CD4-positive, alpha-beta T cell (primary cell): ENCODE measurements around the gene PTMS. TPM values are rescaled to one million over a fixed set of nuclear protein-coding genes. Genes with fewer than 3 reads are reported as not detected.
A peak's percentile ranks its signal among the peaks of the same experiment; 100 is the strongest.

Source experiments
- ATAC-seq: fragments of 200-7000 bp; cut with Tn5 transposase; one replicate; pipeline ENCODE4 v1.10.0; 2022; ENCODE audit warnings: mild to moderate bottlenecking; ENCODE audit not compliant: poor library complexity
- CTCF ChIA-PET: fragments of 350-600 bp; sonication (Branson Sonifier 250); formaldehyde crosslinking; loops from one replicate; lab custom pipeline; 2021; ENCODE audit warnings: antibody characterized with exemption, inconsistent platforms; lab: Charles Lee
- POLR2A ChIA-PET: fragments of 350-600 bp; sonication (Branson Sonifier 250); formaldehyde crosslinking; loops from one replicate; lab custom pipeline; 2021; ENCODE audit warnings: antibody characterized with exemption, inconsistent platforms; lab: Charles Lee
- DNase-seq, 14 experiments: peaks; one replicate each; pipeline ENCODE4 v3.0.0-alpha.2; 2013 to 2020; ENCODE audit warnings: mixed read lengths in 2 of 14
- H3K27ac ChIP-seq, 2 donors: one replicate each; pipeline versions ENCODE4 v1.5.1 to v1.7.0; 2013; ENCODE audit warnings: low read length in 2 of 2, low read depth in 1 of 2, mild to moderate bottlenecking in 1 of 2
- H3K27me3 ChIP-seq, 2 experiments: 1 replicate in 1 of 2; 2 replicates in 1 of 2; pipeline versions ENCODE4 v1.6.1 to v1.7.0; 2013; ENCODE audit warnings: low read length in 2 of 2, control low read depth in 1 of 2, mild to moderate bottlenecking in 1 of 2, moderate library complexity in 1 of 2; ENCODE audit not compliant: insufficient read depth in 2 of 2, control insufficient read depth in 1 of 2
- H3K36me3 ChIP-seq: one replicate; pipeline ENCODE4 v1.6.1; 2013; ENCODE audit warnings: low read length, control low read depth; ENCODE audit not compliant: insufficient read depth
- H3K4me1 ChIP-seq: one replicate; pipeline ENCODE4 v1.6.1; 2013; ENCODE audit warnings: low read length, control low read depth; ENCODE audit not compliant: insufficient read depth
- H3K4me3 ChIP-seq: one replicate; pipeline ENCODE4 v1.5.1; 2013; ENCODE audit warnings: mild to moderate bottlenecking, low read length, moderate library complexity
- H3K9me3 ChIP-seq, 2 experiments: 1 replicate in 1 of 2; 2 replicates in 1 of 2; pipeline versions ENCODE4 v1.6.1 to v1.7.0; 2013; ENCODE audit warnings: low read length in 2 of 2, mild to moderate bottlenecking in 2 of 2, control low read depth in 1 of 2, moderate library complexity in 1 of 2; ENCODE audit not compliant: control insufficient read depth in 1 of 2, insufficient read depth in 1 of 2
- H3K27ac Mint-ChIP-seq: one replicate; pipeline ENCODE4 v1.8.0; 2020; ENCODE audit warnings: mixed read lengths
- H3K27me3 Mint-ChIP-seq: one replicate; pipeline ENCODE4 v1.8.0; 2021; ENCODE audit warnings: mixed read lengths
- H3K36me3 Mint-ChIP-seq: one replicate; pipeline ENCODE4 v1.8.0; 2021; ENCODE audit warnings: low read depth, mixed read lengths
- H3K4me1 Mint-ChIP-seq: one replicate; pipeline ENCODE4 v1.8.0; 2021; ENCODE audit warnings: low read depth, mixed read lengths
- H3K4me3 Mint-ChIP-seq: one replicate; pipeline ENCODE4 v1.8.0; 2020; ENCODE audit warnings: mild to moderate bottlenecking, mixed read lengths
- H3K9me3 Mint-ChIP-seq: one replicate; pipeline ENCODE4 v1.8.0; 2020; ENCODE audit warnings: mixed read lengths
- intact Hi-C, 2 experiments: fragments of 100-400 bp; cut with DNase I in 1 of 2; cut with micrococcal nuclease in 1 of 2; formaldehyde crosslinking; loops; one replicate each; pipeline versions ENCODE4 v1.15.1 to v1.9.0; 2023 to 2025; cut with DNase I, micrococcal nuclease
- total RNA-seq, 174 experiments: library from RNA in 2 of 174; stranded (reverse) in 2 of 174; gene quantifications; one replicate each; pipeline ENCODE4 v1.2.3 and lab custom pipeline; 2021 to 2026
- TF ChIP-seq, protein P1 (sequence below): fragments of 200-600 bp; IDR thresholded peaks from one replicate; pipeline ENCODE4 v1.8.0; 2022; ENCODE audit warnings: antibody characterized with exemption, mild to moderate bottlenecking

The PTMS gene
- total RNA-seq, 2 experiments from 2014 or later: 1.5 to 1.9 TPM

DNA sequence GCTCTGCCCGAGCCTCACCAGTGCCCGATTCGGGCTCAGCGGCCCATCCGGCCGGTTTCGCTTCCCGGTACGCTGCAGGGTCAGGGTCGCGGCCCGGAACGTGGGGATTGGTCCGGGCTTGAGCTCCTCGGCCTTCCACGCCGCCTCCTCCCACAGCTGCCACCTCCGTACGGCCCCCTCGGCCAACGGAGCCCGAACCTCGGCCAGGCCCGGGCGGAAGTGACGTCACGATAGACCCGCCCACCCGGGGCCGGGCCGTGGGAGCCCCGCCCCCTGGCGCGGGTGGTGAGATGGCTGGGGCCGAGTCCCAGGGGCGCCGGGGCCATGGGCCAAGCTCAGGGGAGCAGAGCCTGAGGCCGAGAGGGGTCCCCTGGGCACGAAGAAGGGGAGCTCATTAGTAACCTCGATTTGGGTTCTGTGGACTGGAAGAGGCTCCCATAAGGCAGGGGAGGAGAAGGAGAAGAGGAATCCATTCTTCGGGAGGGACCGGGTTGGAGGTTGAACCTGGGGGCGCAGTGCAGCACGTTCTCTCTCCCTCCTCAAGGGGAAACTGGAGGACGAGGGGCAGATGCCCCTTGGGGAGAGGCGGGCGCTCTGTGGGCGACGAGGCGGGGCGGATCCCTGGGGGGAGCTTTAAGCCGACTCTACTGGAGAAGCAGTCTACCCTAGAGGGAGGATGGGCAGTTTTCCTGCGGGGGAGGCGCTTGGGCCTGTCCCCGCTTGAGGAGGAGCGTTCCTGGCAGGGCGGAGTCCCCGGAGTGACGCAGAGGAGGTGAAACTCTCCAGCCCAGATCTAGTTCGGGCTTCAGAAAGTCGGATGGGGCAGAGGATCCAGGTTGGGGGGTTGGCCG lies 13.0 kb upstream of the PTMS start, which contains the start of gene MLF2:
MLF2 (minus strand) TSS at position 221 of the 851 bp plus-strand sequence. CDS start 807 bp downstream, outside the sequence.
- peak; percentile 92 for ATAC-seq
- POLR2A ChIA-PET: interaction anchor here (0.5 to 3.1 kb wide), 32 partner anchors 9 to 288 kb away, joined by 3 to 57 read pairs (median 5); partner anchors contain the start of genes C12orf57, CD4, CDCA3 and COPS7A
- DNase-seq: peak; percentile 94 to 99 (median 96)
- peak within 1 kb of the TSS; percentile 86 to 96 for H3K27ac ChIP-seq
- Mint-ChIP-seq H3K4me3 (peak within 1 kb of the TSS; percentile 96), H3K27me3 (no peaks in the 10 kb centered on the region), H3K27ac (peak within 1 kb of the TSS; percentile 100), H3K4me1 (peaks cover 19% of the 10 kb centered on the region), H3K9me3 (no peaks in the 10 kb centered on the region), H3K36me3 (peaks cover 41% of the 10 kb centered on the region)
- no peaks in the 10 kb centered on the region for H3K9me3 ChIP-seq
- peaks cover 24% of the 10 kb centered on the region for H3K4me1 ChIP-seq
- H3K4me3 ChIP-seq: peak within 1 kb of the TSS; percentile 80
- CTCF ChIA-PET: interaction anchor here (0.7 to 3.5 kb wide), 23 partner anchors 13 to 475 kb away, joined by 3 to 27 read pairs (median 4); partner anchors contain the start of genes CD4, CDCA3, COPS7A and GPR162
- no peaks in the 10 kb centered on the region for H3K27me3 ChIP-seq
- TF ChIP-seq, protein P1, sequence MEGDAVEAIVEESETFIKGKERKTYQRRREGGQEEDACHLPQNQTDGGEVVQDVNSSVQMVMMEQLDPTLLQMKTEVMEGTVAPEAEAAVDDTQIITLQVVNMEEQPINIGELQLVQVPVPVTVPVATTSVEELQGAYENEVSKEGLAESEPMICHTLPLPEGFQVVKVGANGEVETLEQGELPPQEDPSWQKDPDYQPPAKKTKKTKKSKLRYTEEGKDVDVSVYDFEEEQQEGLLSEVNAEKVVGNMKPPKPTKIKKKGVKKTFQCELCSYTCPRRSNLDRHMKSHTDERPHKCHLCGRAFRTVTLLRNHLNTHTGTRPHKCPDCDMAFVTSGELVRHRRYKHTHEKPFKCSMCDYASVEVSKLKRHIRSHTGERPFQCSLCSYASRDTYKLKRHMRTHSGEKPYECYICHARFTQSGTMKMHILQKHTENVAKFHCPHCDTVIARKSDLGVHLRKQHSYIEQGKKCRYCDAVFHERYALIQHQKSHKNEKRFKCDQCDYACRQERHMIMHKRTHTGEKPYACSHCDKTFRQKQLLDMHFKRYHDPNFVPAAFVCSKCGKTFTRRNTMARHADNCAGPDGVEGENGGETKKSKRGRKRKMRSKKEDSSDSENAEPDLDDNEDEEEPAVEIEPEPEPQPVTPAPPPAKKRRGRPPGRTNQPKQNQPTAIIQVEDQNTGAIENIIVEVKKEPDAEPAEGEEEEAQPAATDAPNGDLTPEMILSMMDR: peak; percentile 79
- H3K36me3 ChIP-seq: peaks cover 38% of the 10 kb centered on the region
- intact Hi-C loops: loop anchor here (1.0 to 2.0 kb wide), 8 partner anchors 25 to 90 kb away; partner anchors contain the start of genes COPS7A (in 1 of the 2), ING4 (in 1 of the 2) and ZNF384 (in 1 of the 2)

DNA sequence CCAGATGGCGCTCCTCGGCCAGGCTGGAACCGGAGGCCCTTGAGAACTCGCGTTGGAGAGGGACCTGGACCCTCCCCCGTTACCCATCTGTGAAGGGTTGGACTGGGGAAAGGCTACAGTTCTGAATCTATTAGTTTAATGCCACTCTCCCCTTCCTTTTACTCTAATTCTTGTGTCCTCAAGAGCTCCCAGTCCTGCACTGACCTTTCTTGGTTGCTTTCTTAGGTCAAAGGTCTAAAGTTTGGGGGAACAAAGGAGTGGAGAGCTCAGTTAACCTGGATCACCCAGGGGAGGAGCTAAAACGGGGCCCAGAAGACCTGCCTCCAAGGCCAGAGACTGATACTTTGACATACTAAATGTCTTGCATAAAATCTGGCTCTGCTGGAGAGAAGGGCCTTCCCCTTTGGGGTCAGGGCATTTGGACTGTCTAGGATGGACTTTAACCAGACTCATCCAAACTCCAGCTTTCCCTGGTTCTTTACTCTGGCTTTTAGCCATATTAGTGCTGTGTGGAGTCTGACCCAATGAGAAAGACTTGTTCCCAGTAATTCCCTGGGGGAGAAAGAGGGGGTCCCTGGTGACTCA lies 12.3 kb upstream of the PTMS start:
- Histone ChIP-seq H3K4me1 (peaks cover 24% of the 10 kb centered on the region), H3K27me3 (no peaks in the 10 kb centered on the region), H3K4me3 (peak overlapping the region; percentile 80), H3K9me3 (no peaks in the 10 kb centered on the region), H3K27ac (peak overlapping the region; percentile 86 to 96), H3K36me3 (peaks cover 31% of the 10 kb centered on the region)
- ChIA-PET POLR2A (interaction anchor here (0.5 to 3.1 kb wide), 23 partner anchors 12 to 205 kb away, joined by 3 to 57 read pairs (median 8); partner anchors contain the start of genes C12orf57, CDCA3, COPS7A and GPR162), CTCF (interaction anchor here (0.6 to 3.5 kb wide), 22 partner anchors 8 to 137 kb away, joined by 3 to 27 read pairs (median 4); partner anchors contain the start of genes CD4, CDCA3, COPS7A and GPR162)
- intact Hi-C loops: loop anchor here (1.0 to 2.0 kb wide), 8 partner anchors 24 to 91 kb away; partner anchors contain the start of genes COPS7A (in 1 of the 2), ING4 (in 1 of the 2) and ZNF384 (in 1 of the 2)
- H3K27ac Mint-ChIP-seq: peak overlapping the region; percentile 100
- peaks cover 36% of the 10 kb centered on the region for H3K36me3 Mint-ChIP-seq
- H3K9me3 Mint-ChIP-seq: no peaks in the 10 kb centered on the region
- H3K27me3 Mint-ChIP-seq: no peaks in the 10 kb centered on the region
- peaks cover 19% of the 10 kb centered on the region for H3K4me1 Mint-ChIP-seq
- TF ChIP-seq, protein P1: peak; percentile 50
- no peak for ATAC-seq
- no peak for DNase-seq
- H3K4me3 Mint-ChIP-seq: peak overlapping the region; percentile 96

DNA sequence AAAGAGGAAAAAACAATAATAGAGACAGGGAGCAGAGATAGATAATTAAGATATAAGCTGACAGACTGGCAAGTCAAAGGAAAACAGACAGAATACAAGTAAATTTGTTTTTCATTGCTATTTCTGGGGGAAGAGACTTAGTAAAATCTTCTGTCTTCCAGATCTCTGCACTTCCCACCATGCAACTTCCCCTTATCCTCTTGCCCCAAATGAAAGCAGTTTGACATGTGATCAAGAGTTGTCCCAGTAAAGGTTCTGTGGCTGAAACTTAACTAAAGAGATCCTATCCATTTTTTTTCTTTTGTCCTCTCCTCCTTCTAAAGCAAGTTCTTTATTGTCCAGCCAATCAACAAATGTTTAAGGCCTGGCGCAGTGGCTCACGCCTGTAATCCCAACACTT lies 11.8 kb upstream of the PTMS start:
- Mint-ChIP-seq H3K36me3 (peaks cover 31% of the 10 kb centered on the region), H3K27me3 (no peaks in the 10 kb centered on the region), H3K4me1 (peaks cover 19% of the 10 kb centered on the region), H3K4me3 (peak overlapping the region; percentile 60), H3K27ac (peak overlapping the region; percentile 100), H3K9me3 (no peaks in the 10 kb centered on the region)
- ChIA-PET POLR2A (interaction anchor here (1.3 to 3.1 kb wide), 12 partner anchors 12 to 204 kb away, joined by 3 to 57 read pairs (median 19); partner anchors contain the start of genes C12orf57, CDCA3, COPS7A and LAG3), CTCF (interaction anchor here (0.6 to 3.5 kb wide), 18 partner anchors 8 to 137 kb away, joined by 3 to 27 read pairs (median 6); partner anchors contain the start of genes CD4, PTMS and SPSB2)
- intact Hi-C loops: loop anchor here in 1 of 2 experiments (1.0 kb wide), 1 partner anchor 71 kb away; no protein-coding TSS in a partner anchor
- Histone ChIP-seq H3K9me3 (no peaks in the 10 kb centered on the region), H3K27me3 (no peaks in the 10 kb centered on the region), H3K27ac (no peak overlapping the region), H3K36me3 (peaks cover 26% of the 10 kb centered on the region), H3K4me3 (no peak overlapping the region), H3K4me1 (peaks cover 24% of the 10 kb centered on the region)
- DNase-seq (no peak), ATAC-seq (no peak)
- TF ChIP-seq, protein P1: no peak
